SK-N-SH (cell line): ENCODE data around the gene COL20A1. TPM values are rescaled to one million over a fixed set of nuclear protein-coding genes. Genes with fewer than 3 reads are reported as not detected.

Experiments used
- CTCF ChIA-PET: fragments of 300-600, 350-600 bp; formaldehyde crosslinking; extraction: SDS; loops from one replicate; lab custom pipeline; 2021; lab: Yijun Ruan, JAX
- POLR2A ChIA-PET: fragments of 350-600 bp; sonication (Branson Sonifier 250); formaldehyde crosslinking; extraction: SDS; loops from one replicate; lab custom pipeline; 2020; ENCODE audit warnings: antibody characterized with exemption, inconsistent platforms; lab: Yijun Ruan, JAX
- DNase-seq: peaks from one replicate; pipeline ENCODE4 v3.0.0; 2012
- H2AFZ ChIP-seq: fragments of 200-600 bp; sonication (generic); 2 replicates; pipeline ENCODE4 v1.8.1; 2016; ENCODE audit warnings: antibody characterized with exemption, mild to moderate bottlenecking, low read depth
- H3F3A ChIP-seq: fragments of 200-600 bp; sonication (generic); replicated peaks from 2 replicates; pipeline ENCODE3; 2016; ENCODE audit warnings: antibody characterized with exemption, mild to moderate bottlenecking; ENCODE audit not compliant: insufficient read depth
- H3K27ac ChIP-seq, 2 experiments: fragments of 200-500 bp in 1 of 2; fragments of 200-600 bp in 1 of 2; sonication (Bioruptor generic) in 1 of 2; sonication (generic), shearing (Covaris generic) in 1 of 2; 2 replicates each; pipeline versions ENCODE4 v1.5.1 to v1.6.1; 2014 to 2016; ENCODE audit warnings: low read depth in 2 of 2, inconsistent platforms in 1 of 2, low read length in 1 of 2, mild to moderate bottlenecking in 1 of 2, mixed read lengths in 1 of 2
- H3K27me3 ChIP-seq: fragments of 200-600 bp; sonication (generic), shearing (Covaris generic); 2 replicates; pipeline ENCODE4 v1.6.1; 2016; ENCODE audit warnings: mixed run types; ENCODE audit not compliant: insufficient read depth
- H3K36me3 ChIP-seq, 2 experiments: fragments of 200-500 bp in 1 of 2; fragments of 200-600 bp in 1 of 2; sonication (Bioruptor generic) in 1 of 2; sonication (generic) in 1 of 2; replicated peaks in 1 of 2; 2 replicates each; pipeline versions ENCODE3 to v1.5.1; 2014 to 2016; ENCODE audit warnings: low read length in 1 of 2, mild to moderate bottlenecking in 1 of 2; ENCODE audit not compliant: insufficient read depth in 2 of 2, control insufficient read depth in 1 of 2
- H3K4me1 ChIP-seq, 2 experiments: fragments of 200-500 bp in 1 of 2; fragments of 200-600 bp in 1 of 2; sonication (Bioruptor generic) in 1 of 2; sonication (generic), shearing (Covaris generic) in 1 of 2; 2 replicates each; pipeline versions ENCODE4 v1.5.1 to v1.6.1; 2014 to 2016; ENCODE audit warnings: low read depth in 1 of 2, low read length in 1 of 2, mixed run types in 1 of 2; ENCODE audit not compliant: insufficient read depth in 2 of 2, control insufficient read depth in 1 of 2
- H3K4me2 ChIP-seq: fragments of 200-600 bp; sonication (generic), shearing (Covaris generic); 2 replicates; pipeline ENCODE4 v1.6.1; 2017; ENCODE audit warnings: mixed run types
- H3K4me3 ChIP-seq, 2 experiments: fragments of 200-500 bp in 1 of 2; fragments of 200-600 bp in 1 of 2; sonication (Bioruptor generic) in 1 of 2; sonication (generic), shearing (Covaris generic) in 1 of 2; 2 replicates each; pipeline versions ENCODE4 v1.5.1 to v1.8.1; 2014 to 2016; ENCODE audit warnings: low read depth in 2 of 2, inconsistent platforms in 1 of 2, low read length in 1 of 2, mild to moderate bottlenecking in 1 of 2, mixed read lengths in 1 of 2, moderate library complexity in 1 of 2
- H3K79me2 ChIP-seq: fragments of 200-600 bp; sonication (generic); 2 replicates; pipeline ENCODE4 v1.8.1; 2017; ENCODE audit warnings: mild to moderate bottlenecking; ENCODE audit not compliant: insufficient read depth
- H3K9ac ChIP-seq: fragments of 200-600 bp; sonication (generic); 2 replicates; pipeline ENCODE4 v1.6.1; 2017; ENCODE audit warnings: mixed run types
- H3K9me2 ChIP-seq: fragments of 200-600 bp; sonication (generic); 2 replicates; pipeline ENCODE4 v1.6.1; 2017; ENCODE audit warnings: mixed run types
- H3K9me3 ChIP-seq: fragments of 200-600 bp; sonication (generic); 2 replicates; pipeline ENCODE4 v1.6.1; 2017; ENCODE audit warnings: mixed run types, mild to moderate bottlenecking, moderate library complexity
- H4K20me1 ChIP-seq: fragments of 200-600 bp; sonication (generic); 2 replicates; pipeline ENCODE4 v1.6.1; 2017; ENCODE audit warnings: mild to moderate bottlenecking, mixed run types; ENCODE audit not compliant: insufficient read depth
- FOXJ3 ChIP-seq: sonication (generic); formaldehyde crosslinking; IDR thresholded peaks from 2 replicates; pipeline ENCODE4 v1.5.1; 2020; ENCODE audit warnings: mild to moderate bottlenecking, missing genetic modification reagents
- PBX3 ChIP-seq: IDR thresholded peaks from 2 replicates; pipeline ENCODE4; 2012
- POLR2AphosphoS5 ChIP-seq: IDR thresholded peaks from 2 replicates; pipeline ENCODE4 v1.6.1; 2012; ENCODE audit warnings: low read depth, low read length
- RFX5 ChIP-seq: IDR thresholded peaks from 2 replicates; pipeline ENCODE4 v1.6.1; 2012; ENCODE audit warnings: mild to moderate bottlenecking, improper control_type of control experiment, low read length
- RXRA ChIP-seq: IDR thresholded peaks from 2 replicates; pipeline ENCODE4 v1.4.0; 2012; ENCODE audit warnings: low read depth, mild to moderate bottlenecking, borderline replicate concordance
- SMC3 ChIP-seq: IDR thresholded peaks from 2 replicates; pipeline ENCODE4 v1.6.1; 2012; ENCODE audit warnings: low read depth, low read length, improper control_type of control experiment
- TEAD4 ChIP-seq: IDR thresholded peaks from 2 replicates; pipeline ENCODE4 v1.4.0; 2012; ENCODE audit warnings: mild to moderate bottlenecking, borderline replicate concordance; ENCODE audit not compliant: insufficient read depth
- WGBS: methylation state at CpG from one replicate; pipeline ENCODE4 v1.1.6; 2017; ENCODE audit warnings: low lambda C conversion rate; 5-methylcytosine and 5-hydroxymethylcytosine counted together
- polyA plus RNA-seq, 3 experiments: library from polyadenylated mRNA; depleted of rRNA; stranded (reverse); fragments of >200 nt; gene quantifications; 2 replicates each; pipeline ENCODE4 v1.2.3, GENCODE V29; 2012
- TF ChIP-seq, protein P1 (sequence below): IDR thresholded peaks from 2 replicates; pipeline ENCODE4 v1.4.0; 2012; ENCODE audit warnings: low read depth, borderline replicate concordance
- TF ChIP-seq, protein P2 (sequence below): IDR thresholded peaks from 2 replicates; pipeline ENCODE4 v1.6.1; 2012; ENCODE audit warnings: mild to moderate bottlenecking, low read depth, low read length, moderate library complexity

The COL20A1 gene
- polyA plus RNA-seq, 1 of the 3 experiments (the other 2 are of a cell fraction), result not detected

GRCh38 chr20:63323357-63323981 lies 30.5 kb downstream of the COL20A1 start (continued):
- no peak for TF ChIP-seq FOXJ3
- TF ChIP-seq, all 33 proteins: peak for 0

- H2AFZ ChIP-seq, result no peak overlapping the region
- H4K20me1 ChIP-seq, result no peaks in the 10 kb centered on the region
- TF ChIP-seq RFX5 (no peak), POLR2AphosphoS5 (no peak)
- TF ChIP-seq, protein P1, sequence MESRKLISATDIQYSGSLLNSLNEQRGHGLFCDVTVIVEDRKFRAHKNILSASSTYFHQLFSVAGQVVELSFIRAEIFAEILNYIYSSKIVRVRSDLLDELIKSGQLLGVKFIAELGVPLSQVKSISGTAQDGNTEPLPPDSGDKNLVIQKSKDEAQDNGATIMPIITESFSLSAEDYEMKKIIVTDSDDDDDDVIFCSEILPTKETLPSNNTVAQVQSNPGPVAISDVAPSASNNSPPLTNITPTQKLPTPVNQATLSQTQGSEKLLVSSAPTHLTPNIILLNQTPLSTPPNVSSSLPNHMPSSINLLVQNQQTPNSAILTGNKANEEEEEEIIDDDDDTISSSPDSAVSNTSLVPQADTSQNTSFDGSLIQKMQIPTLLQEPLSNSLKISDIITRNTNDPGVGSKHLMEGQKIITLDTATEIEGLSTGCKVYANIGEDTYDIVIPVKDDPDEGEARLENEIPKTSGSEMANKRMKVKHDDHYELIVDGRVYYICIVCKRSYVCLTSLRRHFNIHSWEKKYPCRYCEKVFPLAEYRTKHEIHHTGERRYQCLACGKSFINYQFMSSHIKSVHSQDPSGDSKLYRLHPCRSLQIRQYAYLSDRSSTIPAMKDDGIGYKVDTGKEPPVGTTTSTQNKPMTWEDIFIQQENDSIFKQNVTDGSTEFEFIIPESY, result no peak
- TF ChIP-seq, protein P2, sequence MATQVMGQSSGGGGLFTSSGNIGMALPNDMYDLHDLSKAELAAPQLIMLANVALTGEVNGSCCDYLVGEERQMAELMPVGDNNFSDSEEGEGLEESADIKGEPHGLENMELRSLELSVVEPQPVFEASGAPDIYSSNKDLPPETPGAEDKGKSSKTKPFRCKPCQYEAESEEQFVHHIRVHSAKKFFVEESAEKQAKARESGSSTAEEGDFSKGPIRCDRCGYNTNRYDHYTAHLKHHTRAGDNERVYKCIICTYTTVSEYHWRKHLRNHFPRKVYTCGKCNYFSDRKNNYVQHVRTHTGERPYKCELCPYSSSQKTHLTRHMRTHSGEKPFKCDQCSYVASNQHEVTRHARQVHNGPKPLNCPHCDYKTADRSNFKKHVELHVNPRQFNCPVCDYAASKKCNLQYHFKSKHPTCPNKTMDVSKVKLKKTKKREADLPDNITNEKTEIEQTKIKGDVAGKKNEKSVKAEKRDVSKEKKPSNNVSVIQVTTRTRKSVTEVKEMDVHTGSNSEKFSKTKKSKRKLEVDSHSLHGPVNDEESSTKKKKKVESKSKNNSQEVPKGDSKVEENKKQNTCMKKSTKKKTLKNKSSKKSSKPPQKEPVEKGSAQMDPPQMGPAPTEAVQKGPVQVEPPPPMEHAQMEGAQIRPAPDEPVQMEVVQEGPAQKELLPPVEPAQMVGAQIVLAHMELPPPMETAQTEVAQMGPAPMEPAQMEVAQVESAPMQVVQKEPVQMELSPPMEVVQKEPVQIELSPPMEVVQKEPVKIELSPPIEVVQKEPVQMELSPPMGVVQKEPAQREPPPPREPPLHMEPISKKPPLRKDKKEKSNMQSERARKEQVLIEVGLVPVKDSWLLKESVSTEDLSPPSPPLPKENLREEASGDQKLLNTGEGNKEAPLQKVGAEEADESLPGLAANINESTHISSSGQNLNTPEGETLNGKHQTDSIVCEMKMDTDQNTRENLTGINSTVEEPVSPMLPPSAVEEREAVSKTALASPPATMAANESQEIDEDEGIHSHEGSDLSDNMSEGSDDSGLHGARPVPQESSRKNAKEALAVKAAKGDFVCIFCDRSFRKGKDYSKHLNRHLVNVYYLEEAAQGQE, result no peak
- H3F3A ChIP-seq, result no peaks in the 10 kb centered on the region
- no peaks in the 10 kb centered on the region for H3K79me2 ChIP-seq
- no peaks in the 10 kb centered on the region for H3K9me3 ChIP-seq
- no peak overlapping the region for H3K4me3 ChIP-seq
- no peak overlapping the region for H3K4me2 ChIP-seq
- H3K36me3 ChIP-seq, result no peaks in the 10 kb centered on the region
- POLR2A ChIA-PET, result no interaction called here
- no peak overlapping the region for H3K9ac ChIP-seq
- H3K4me1 ChIP-seq, result no peaks in the 10 kb centered on the region; a peak in 1 of 4 replicates
- H3K27me3 ChIP-seq, result no peaks in the 10 kb centered on the region; the same call in 1 of the 2 replicates
- H3K9me2 ChIP-seq, result no peaks in the 10 kb centered on the region
- CTCF ChIA-PET, result interaction anchor here (1.5 to 4.0 kb wide), 2 partner anchors 16 to 57 kb away, joined by 8 to 19 read pairs; no protein-coding TSS in a partner anchor
- DNase-seq, result no peak
- 40% methylated on average over 1 of the region's 10 CpGs for WGBS
- H3K27ac ChIP-seq, result no peak overlapping the region
Measured at GRCh38 chr20:63325021-63325471, 32.1 kb downstream of the COL20A1 start.

- Histone ChIP-seq H3K9me3 (no peaks in the 10 kb centered on the region), H3K4me3 (no peak overlapping the region), H3K27ac (no peak overlapping the region), H3K4me2 (no peak overlapping the region), H2AFZ (no peak overlapping the region), H3K36me3 (no peaks in the 10 kb centered on the region), H3K9ac (no peak overlapping the region), H3K79me2 (no peaks in the 10 kb centered on the region), H3K9me2 (no peaks in the 10 kb centered on the region), H3K27me3 (no peaks in the 10 kb centered on the region; the same call in 1 of the 2 replicates), H4K20me1 (no peaks in the 10 kb centered on the region), H3F3A (no peaks in the 10 kb centered on the region), H3K4me1 (peaks cover 0 to 2% of the 10 kb centered on the region in 2 experiments; a peak in 1 of 4 replicates)
- CTCF ChIA-PET, result interaction anchor here (1.5 to 4.0 kb wide), 3 partner anchors 16 to 56 kb away, joined by 8 to 19 read pairs (median 15); no protein-coding TSS in a partner anchor
- no peak for TF ChIP-seq PBX3
- no peak for TF ChIP-seq RXRA
- no peak for TF ChIP-seq TEAD4
- no peak for TF ChIP-seq SMC3
- DNase-seq, result no peak
- no CpG with 5 or more reads among the region's 8 CpGs for WGBS
- POLR2A ChIA-PET, result no interaction called here
Measured at GRCh38 chr20:63325554-63326313, 32.7 kb downstream of the COL20A1 start.
